ENCODE measurements around the gene CLK1.

The CLK1 gene

GRCh38 chr2:200863782-200864175 lies 679 bp downstream of the CLK1 start:
- H3K27ac ChIP-seq, result peak overlapping the region; percentile 98
- no peak for TF ChIP-seq ZFX (IDR thresholded peaks at IDR 0.05)
- TF ChIP-seq, protein P1, sequence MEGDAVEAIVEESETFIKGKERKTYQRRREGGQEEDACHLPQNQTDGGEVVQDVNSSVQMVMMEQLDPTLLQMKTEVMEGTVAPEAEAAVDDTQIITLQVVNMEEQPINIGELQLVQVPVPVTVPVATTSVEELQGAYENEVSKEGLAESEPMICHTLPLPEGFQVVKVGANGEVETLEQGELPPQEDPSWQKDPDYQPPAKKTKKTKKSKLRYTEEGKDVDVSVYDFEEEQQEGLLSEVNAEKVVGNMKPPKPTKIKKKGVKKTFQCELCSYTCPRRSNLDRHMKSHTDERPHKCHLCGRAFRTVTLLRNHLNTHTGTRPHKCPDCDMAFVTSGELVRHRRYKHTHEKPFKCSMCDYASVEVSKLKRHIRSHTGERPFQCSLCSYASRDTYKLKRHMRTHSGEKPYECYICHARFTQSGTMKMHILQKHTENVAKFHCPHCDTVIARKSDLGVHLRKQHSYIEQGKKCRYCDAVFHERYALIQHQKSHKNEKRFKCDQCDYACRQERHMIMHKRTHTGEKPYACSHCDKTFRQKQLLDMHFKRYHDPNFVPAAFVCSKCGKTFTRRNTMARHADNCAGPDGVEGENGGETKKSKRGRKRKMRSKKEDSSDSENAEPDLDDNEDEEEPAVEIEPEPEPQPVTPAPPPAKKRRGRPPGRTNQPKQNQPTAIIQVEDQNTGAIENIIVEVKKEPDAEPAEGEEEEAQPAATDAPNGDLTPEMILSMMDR (conservative IDR thresholded peaks at IDR 0.05), result no peak

DNA sequence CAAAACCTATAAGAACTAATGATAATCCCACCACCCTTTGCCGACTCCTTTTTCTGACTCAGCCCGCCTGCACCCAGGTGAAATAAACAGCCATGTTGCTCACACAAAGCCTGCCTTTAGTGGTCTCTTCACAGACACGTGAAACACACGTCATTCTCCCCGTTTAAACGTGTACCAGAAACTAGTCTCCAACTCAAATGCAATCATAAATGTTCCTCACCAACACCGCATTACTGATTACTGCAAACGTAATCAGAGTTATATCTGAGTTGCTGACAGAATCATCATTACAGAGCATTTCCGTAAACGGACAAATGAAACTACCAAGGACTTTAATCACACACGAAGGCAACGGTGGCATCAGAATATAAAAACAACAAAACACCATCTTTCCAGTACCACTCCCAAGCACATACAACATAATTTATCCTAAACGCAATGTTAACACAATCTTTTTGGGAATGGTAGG lies 1.9 kb downstream of the CLK1 start:
- H3K27ac ChIP-seq, result peak overlapping the region; percentile 16; the same call in 1 of the 2 replicates
- TF ChIP-seq, protein P1 (conservative IDR thresholded peaks at IDR 0.05), result no peak
- TF ChIP-seq ZFX (IDR thresholded peaks at IDR 0.05), result no peak

GRCh38 chr2:200861617-200862155 lies 2.8 kb downstream of the CLK1 start:
- H3K27ac ChIP-seq, result no peak overlapping the region; the same call in 1 of the 2 replicates
- TF ChIP-seq, protein P1 (conservative IDR thresholded peaks at IDR 0.05), result no peak
- no peak for TF ChIP-seq ZFX (IDR thresholded peaks at IDR 0.05)

- TF ChIP-seq, protein P1 (conservative IDR thresholded peaks at IDR 0.05), result no peak
- no peak for TF ChIP-seq ZFX (IDR thresholded peaks at IDR 0.05)
- H3K27ac ChIP-seq, result no peak overlapping the region
Measured at GRCh38 chr2:200860092-200860795, 4.2 kb downstream of the CLK1 start.

DNA sequence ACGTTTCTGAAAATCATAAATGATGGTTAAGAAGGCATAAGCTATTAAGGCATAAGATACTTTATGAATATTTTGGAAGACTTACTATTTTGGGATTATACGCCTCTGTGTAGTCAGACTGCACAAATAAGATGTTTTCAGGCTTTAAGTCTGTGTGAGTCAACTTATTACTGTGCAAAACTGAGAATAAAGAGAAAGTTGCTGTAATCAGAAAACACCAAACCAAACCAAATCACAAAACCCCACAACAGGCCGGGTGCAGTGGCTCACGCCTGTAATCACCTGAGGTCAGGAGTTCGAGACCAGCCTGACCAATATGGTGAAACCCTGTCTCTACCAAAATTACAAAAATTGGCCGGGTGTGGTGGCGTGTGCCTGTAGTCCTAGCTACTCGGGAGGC lies 7.7 kb downstream of the CLK1 start:
- no peak overlapping the region for H3K27ac ChIP-seq
- TF ChIP-seq ZFX (IDR thresholded peaks at IDR 0.05), result no peak
- TF ChIP-seq, protein P1 (conservative IDR thresholded peaks at IDR 0.05), result no peak

- no peak for TF ChIP-seq ZFX (IDR thresholded peaks at IDR 0.05)
- TF ChIP-seq, protein P1 (conservative IDR thresholded peaks at IDR 0.05), result no peak
Measured at GRCh38 chr2:200852605-200853004, 11.9 kb downstream of the CLK1 start.

DNA sequence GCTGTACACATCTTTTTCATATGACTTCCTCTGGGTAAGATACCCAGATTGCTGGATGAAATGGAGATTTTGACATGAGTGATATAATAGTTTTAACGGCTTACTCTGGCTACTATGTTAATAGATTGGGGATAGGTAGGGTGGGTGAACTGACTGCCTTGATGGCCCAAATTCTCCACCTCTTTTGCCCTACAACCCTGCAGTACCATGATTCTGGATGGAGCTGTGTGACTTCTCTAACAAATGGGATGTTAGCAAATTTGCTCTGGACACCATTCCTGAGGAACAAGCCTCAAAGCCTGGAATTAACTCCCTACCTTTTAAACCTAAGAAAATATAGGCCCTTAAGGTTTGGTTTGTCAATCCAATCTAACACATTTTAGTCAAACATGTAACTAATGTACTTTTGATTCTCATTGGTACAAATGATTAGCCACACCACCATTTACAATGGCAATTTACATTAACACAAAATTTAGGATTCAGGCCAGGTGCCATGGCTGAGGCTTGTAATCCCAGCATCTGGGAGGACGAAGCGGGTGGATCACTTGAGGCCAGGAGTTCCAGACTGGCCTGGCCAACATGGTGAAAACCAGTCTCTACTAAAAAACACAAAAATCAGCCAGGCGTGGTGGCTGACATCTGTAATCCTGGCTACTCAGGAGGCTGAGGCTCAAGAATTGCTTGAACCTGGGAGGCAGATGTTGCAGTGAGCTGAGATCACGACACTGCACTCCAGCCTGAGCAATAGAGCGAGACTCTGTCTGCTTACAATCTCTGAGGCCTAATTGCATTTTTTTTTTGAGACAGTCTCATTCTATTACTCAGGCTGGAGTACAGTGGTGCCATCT lies 12.8 kb downstream of the CLK1 start:
- no peak for TF ChIP-seq ZFX (IDR thresholded peaks at IDR 0.05)
- TF ChIP-seq, protein P1 (conservative IDR thresholded peaks at IDR 0.05), result no peak
- H3K27ac ChIP-seq, result no peak overlapping the region

More at GRCh38 chr2:200852605-200853004, 11.9 kb downstream of the CLK1 start:
- H3K27ac ChIP-seq, result no peak overlapping the region

Data from C4-2B (cell line).